ENCODE measurements around the gene SET.

Gene SET

GRCh38 chr9:128707446-128707845, 18.4 kb downstream of the SET start:
- no peak for DNase-seq (ENCODE audit: low read depth in 2 of 3, low spot score in 2 of 3)

DNA sequence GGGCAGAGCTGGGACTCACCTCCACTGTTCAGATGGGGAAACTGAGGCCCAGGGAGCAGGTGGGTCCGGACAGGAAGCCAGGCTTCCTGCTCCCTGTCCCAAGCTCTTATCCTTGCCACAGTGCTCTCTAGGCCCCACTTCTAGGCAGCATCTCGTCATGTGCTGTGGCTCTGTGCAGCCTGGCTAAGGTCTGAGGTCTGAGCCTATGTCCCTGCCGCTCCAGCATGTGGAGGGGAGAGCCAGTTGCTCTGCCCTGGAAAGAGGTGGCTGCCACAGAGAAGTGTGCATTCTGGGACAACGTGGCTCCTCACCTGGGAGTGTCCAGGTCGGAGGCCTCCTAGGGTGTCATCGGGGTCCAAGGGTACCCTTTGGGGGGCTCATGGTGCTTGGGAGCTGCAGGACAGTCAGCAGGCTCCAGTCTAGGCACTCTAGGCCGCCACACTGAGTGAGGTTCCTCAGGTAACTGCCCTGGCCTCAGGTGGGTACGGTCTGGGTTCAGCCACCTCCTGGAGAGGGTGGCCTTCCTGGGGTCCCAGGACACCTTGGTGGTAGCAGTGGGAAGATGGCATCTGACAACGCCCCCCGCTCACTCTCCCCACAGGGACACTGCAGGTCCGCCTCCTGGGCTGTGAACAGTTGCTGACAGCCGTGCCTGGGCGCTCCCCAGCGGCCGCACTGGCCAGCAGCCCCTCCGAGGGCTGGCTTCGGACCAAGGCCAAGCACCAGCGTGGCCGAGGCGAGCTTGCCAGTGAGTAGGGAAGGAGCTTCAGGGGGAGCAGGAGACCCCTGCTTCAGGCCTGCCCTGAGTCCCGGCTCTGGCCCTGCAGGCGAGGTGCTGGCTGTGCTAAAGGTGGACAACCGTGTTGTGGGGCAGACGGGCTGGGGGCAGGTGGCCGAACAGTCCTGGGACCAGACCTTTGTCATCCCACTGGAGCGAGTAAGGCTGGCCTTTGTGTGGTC, 23.7 kb downstream of the SET start:
- DNase-seq (ENCODE audit: low read depth in 2 of 3, low spot score in 2 of 3), result no peak

DNA sequence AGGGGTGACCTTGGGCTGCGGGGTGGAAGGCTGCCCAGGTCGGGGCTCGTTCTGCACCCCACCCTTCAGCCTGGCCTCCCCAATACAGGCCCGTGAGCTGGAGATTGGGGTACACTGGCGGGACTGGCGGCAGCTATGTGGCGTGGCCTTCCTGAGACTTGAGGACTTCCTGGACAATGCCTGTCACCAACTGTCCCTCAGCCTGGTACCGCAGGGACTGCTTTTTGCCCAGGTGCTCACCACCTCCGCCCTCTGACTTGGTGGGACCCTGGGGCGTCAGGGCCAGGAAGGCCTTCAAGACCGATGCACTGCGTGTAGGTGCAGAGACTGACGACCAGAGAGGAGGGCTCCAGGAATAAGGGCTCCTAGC, 24.4 kb downstream of the SET start:
- no peak for DNase-seq (ENCODE audit: low read depth in 2 of 3, low spot score in 2 of 3)

- no peak for DNase-seq (ENCODE audit: low read depth in 2 of 3, low spot score in 2 of 3)
Measured at GRCh38 chr9:128713941-128714573, 25.0 kb downstream of the SET start.

GRCh38 chr9:128714586-128715435, 25.8 kb downstream of the SET start:
- no peak for DNase-seq (ENCODE audit: low read depth in 2 of 3, low spot score in 2 of 3)

- no peak for DNase-seq (ENCODE audit: low read depth in 2 of 3, low spot score in 2 of 3)
Measured at GRCh38 chr9:128715436-128715750, 26.4 kb downstream of the SET start.

- no peak for DNase-seq (ENCODE audit: low read depth in 2 of 3, low spot score in 2 of 3)
Measured at GRCh38 chr9:128716581-128717254, 27.7 kb downstream of the SET start.

DNA sequence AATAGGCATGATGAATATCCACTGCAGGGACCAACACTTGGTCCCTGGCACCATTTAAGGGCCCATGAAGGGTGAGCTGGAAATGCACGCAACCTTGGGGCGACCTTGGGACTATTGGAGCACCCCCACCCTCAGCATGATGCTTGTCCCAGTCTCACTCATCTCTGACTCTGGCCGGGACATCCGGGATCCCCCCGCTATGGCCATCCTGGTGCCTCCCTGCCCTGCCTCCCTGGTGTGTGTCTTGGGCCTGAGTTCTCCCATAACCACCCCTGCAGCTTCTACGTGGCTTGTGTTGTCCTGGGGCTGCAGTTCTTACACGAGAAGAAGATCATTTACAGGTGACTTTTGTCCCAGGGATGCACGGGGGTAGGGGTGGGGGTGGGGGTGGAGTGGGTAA, 29.0 kb downstream of the SET start:
- DNase-seq (ENCODE audit: low read depth in 2 of 3, low spot score in 2 of 3), result no peak

DNA sequence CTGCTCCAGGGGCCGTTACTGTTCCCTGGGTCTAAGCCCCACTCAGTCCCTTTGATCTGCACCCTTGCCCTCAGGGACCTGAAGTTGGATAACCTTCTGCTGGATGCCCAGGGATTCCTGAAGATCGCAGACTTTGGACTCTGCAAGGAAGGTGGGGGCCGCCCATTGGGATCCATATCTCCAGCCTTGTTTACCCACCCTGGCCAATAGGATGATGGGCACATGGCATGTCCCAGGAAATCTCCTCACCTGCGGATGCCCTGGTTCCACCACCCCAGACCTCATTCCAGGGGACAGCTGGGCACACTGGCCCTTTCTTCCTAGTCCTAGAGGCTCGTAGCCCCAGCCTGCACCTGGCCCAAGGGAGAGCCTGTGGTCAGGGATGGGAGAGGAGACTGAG, 29.5 kb downstream of the SET start:
- no peak for DNase-seq (ENCODE audit: low read depth in 2 of 3, low spot score in 2 of 3)

- no peak for DNase-seq (ENCODE audit: low read depth in 2 of 3, low spot score in 2 of 3)
Measured at GRCh38 chr9:128719919-128720605, 31.0 kb downstream of the SET start.

DNA sequence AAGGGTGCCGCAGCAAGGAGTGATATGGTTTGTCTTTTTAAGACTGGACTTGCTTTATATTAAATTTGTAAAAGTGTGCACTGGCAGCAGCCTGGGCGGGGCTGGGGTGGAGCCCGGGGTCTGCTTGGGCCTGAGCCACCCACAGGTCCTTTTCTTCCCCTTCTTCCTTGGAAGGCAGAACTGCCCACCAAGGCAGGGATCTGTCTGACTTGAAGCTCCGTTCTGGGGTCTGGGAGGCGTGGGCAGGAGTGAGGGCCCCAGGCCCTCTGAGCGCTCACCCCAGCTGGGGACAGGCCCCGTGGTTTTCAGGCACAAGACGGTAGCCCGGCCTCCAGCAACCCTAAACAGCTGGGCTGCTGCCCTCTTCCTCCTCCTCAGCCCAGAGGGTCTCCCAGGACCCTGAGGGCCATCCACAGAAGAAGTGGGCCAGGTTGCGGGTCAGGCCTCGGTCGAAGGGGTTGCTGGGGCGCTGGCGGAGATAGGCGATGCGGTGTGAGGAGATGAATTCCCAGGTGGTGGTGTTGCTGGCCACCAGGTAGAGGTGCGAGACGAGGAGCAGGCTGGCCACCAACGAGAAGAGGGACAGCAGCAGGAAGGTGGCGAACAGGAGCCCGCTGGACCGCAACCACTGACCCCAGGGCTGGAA, 31.9 kb downstream of the SET start:
- DNase-seq (ENCODE audit: low read depth in 2 of 3, low spot score in 2 of 3), result no peak

- no peak for DNase-seq (ENCODE audit: low read depth in 2 of 3, low spot score in 2 of 3)
Measured at GRCh38 chr9:128721487-128722010, 32.5 kb downstream of the SET start.

DNA sequence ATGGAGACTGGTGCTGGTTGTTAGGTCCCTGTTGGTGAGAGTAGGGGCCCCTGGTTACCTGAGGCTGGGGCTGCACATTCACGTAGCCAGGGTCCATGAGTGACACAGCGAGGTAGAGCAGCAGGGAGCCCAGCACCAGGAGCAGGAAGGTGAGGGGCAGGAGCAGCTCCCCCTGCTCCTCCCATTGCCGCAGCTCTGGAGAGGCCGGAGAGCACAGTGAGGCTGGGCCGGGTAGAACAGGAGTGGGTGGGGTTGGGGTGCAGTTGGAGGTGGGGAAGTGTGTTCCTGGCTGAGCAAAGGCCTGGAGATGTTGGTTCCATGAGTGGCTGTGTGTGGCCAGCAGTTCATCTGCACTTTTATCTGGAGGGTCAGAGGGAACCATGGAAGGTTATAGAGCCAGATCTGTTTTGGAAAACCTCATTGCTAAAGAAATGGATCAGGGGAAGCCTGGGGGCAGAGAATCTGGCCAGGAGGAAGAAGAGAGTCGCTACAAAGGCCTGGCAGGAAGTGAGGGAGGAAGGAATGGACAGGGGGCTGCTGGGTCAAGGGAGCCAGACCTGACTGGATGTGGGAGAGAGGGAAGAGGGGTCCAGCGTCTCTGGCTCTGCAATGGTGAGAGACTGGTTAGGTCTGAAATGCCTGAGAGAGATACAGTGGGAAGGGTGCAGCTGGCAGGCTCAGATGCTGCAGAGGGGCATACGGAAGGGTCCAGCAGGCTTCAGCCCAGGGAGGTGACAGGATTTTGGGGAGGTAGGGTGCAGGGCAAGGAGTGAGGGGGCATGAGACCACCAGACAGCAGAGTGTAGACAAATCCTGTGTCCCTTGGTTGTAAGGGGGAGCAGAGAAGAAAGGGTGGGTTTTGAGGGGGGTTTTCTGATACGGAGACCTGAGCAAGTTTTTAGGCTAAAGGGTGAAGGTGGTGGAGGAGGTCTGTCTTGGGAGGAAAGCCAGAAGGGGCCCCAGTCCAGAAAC, 33.6 kb downstream of the SET start:
- no peak for DNase-seq (ENCODE audit: low read depth in 2 of 3, low spot score in 2 of 3)

DNA sequence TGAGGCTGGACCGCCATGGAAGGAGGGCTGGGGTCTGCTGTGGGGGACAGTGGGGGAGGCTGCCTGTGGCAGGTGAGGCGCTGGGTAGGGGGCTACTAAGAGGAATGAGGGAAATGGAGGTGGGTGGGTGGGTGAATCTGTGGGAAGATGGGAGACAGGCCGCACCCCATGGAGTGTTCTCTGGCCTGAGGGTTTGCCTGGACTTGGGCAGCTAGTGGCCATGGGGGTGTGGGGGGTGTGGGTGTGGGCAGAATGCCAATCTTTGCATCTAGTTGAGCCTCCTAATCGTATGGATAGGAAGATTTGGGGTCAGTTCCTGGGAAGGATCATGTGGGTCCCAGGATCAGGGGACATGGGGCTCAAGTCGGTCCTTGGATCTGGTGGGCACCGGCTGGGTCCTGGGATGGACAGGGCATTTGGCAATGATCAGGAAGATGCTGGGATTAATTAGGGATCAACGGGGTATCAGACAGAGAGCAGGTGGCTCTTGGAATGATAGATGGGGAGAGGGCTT, 34.4 kb downstream of the SET start:
- no peak for DNase-seq (ENCODE audit: low read depth in 2 of 3, low spot score in 2 of 3)

- DNase-seq (ENCODE audit: low read depth in 2 of 3, low spot score in 2 of 3), result peak; percentile 94 to 97 (median 97)
Measured at GRCh38 chr9:128723866-128724743, 35.1 kb downstream of the SET start, which contains the start of gene ZDHHC12. Gene ZDHHC12 (minus strand): TSS chr9:128724127. CDS start chr9:128724093, 34 bp downstream.

- peak in 1 of 3 experiments; percentile 17 for DNase-seq (ENCODE audit: low read depth in 2 of 3, low spot score in 2 of 3)
Measured at GRCh38 chr9:128724744-128725211, 35.8 kb downstream of the SET start.

- DNase-seq (ENCODE audit: low read depth in 2 of 3, low spot score in 2 of 3), result no peak
Measured at GRCh38 chr9:128727640-128728248, 38.7 kb downstream of the SET start.

Data from activated CD8-positive, alpha-beta memory T cell treated with anti-CD3 and anti-CD28 coated beads for 48 hours (primary cell).